Stimulated activated CD4-positive, alpha-beta T cell treated with anti-CD3 and anti-CD28 coated beads, TNF-alpha, amount 100 ng/mL, for 48 hours (primary cell): Measurements from ENCODE around the gene OR8I2.
"Not testable (repeated sequence)": the region's sequence is repeated elsewhere in the genome, so short reads cannot be mapped to it uniquely, and the experiment has no call there.

Experiments used
- DNase-seq, 3 donors: peaks; one replicate each; pipeline ENCODE4 v3.0.0-alpha.2; 2020; ENCODE audit warnings: low read depth in 3 of 3

OR8I2 gene

DNA sequence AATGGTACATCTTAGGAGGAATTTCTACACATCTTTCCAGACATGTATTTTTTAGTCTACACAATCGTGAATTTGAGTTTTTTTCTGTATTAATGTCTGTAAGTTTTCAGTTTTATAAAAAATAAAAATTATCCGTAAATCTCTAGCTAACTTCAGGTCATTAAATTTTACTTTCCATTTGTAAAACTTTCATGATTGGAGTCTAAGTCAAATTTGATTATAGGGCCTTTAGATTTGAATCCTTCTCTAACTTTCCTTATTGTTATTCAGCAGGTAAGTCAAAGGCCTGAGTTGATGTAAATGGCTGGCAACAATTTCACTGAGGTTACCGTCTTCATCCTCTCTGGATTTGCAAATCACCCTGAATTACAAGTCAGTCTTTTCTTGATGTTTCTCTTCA lies at the start of gene OR8I2:
TSS of gene OR8I2 (plus strand) at position 301 of the 400 bp plus-strand sequence. CDS start at position 301, 0 bp downstream.
- DNase-seq = no peak

DNA sequence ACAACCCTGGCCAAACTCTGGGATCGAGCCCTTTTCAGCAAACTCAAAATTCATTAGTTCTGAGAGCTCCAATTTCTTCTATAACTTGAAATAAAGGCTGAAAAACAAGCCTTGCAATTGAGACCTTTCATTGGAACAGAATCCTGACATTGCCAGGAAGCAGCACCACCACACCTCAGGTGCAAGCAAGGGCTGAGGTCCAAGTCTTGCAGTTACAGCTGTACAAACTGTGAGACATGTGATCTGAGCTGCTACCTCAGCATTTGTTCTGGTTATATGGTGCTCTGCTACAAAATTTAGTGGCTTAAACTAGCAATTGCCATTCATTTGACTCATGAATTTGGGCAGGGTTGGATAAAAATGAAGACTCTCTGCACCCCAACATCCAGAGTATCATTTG lies 47.6 kb upstream of the OR8I2 start:
- no peak for DNase-seq

DNA sequence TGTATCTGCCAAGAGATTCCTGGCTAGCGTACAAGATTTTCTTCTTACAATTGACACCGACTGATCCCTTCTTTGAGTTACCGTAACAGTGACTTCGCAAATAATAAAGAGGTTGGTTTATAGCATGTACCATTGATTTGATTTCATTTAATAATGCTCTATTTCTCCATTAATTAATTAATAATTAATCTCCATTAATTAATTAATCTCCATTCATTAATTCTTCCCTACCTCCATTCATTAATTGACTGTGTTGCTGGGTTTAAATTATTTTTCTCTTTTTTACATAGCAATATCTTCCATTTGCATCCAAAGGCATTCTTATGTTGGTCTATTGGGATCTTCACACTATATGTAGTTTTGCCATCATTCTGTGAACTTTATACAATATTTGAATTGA lies 44.6 kb upstream of the OR8I2 start:
- no peak for DNase-seq

DNA sequence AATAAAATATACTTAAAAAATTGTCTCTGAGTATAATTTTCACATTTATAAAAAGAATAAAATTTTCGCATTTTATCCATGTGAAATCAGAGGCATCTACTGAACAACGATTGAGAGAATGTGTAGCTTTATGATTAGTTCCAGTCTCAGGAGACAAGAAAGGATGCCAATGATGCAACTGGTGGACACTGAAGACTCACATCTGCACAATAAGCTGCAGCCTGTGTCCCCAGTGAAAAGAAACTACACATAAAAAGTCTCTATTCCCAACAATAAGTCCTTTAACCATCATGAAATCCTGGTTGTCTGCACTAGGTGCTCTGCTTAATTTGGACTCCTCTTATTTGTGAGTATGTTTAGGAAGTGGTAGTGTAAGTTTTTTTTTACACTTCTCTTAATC lies 43.6 kb upstream of the OR8I2 start:
- DNase-seq = no peak

DNA sequence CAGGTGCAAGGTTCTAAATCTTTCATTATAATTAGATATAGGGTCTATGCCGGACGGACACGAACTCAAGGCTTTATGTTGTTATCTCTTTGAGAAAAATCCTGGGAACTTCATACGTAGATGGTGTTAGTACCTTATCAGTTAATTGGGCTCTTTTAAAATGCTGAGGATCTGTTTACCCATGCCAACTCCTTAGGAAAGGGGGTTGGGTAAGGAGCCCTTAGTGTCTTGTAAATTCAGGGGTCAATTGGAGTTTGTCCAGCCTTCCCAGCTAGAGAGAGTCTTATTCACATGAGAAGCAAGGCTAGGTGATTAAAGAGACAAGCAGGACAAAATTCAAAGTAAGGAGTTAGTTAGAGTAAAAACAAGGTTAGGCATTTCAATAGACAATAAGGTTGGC lies 36.7 kb upstream of the OR8I2 start:
- not testable (repeated sequence) for DNase-seq

DNA sequence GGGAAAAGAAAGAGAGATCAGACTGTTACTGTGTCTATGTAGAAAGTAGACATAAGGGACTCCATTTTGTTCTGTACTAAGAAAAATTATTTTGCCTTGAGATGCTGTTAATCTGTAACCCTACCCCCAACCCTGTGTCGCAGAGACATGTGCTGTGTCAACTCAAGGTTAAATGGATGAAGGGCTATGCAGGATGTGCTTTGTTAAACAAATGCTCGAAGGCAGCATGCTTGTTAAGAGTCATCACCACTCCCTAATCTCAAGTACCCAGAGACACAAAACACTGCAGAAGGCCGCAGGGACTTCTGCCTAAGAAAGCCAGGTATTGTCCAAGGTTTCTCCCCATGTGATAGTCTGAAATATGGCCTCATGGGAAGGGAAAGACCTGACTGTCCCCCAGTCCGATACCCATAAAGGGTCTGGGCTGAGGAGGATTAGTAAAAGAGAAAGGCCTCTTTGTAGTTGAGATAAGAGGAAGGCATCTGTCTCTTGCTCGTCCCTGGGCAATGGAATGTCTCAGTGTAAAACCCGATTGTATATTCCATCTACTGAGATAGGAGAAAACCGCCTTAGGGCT lies 35.4 kb upstream of the OR8I2 start:
- DNase-seq = not testable (repeated sequence)

DNA sequence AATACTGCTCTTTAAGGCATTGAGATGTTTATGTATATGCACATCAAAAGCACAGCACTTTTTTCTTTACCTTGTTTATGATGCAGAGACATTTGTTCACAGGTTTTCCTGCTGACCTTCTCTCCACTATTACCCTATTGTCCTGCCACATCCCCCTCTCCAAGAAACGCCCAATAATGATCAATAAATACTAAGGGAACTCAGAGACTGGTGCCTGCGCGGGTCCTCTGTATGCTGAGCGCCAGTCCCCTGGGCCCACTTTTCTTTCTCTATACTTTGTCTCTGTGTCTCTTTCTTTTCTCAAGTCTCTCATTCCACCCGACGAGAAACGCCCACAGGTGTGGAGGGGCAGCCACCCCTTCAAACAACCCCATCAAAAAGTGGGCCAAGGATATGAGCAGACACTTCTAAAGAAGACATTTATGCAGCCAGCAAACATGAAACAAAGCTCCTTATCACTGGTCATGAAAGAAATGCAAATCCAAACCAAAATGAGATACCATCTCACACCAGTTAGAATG lies 34.8 kb upstream of the OR8I2 start:
- not testable (repeated sequence) for DNase-seq

DNA sequence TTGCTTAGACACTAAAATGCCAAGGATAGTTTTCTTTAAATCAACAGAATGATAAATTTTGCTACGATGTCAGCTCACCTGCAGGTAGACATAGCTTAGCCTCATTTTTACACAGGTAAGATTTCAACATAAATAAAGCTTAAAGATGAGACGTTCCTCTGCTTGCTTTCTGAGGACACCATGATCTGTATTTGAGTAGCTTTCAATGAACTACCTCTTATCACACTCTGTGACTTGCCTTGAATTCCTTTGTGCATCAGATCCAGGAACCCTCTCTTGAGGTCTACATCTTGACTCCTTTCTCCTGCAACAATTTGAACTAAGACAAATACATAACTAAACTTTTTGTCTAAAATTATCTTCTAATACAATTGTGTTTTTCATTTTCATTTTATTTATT lies 26.1 kb upstream of the OR8I2 start:
- no peak for DNase-seq

DNA sequence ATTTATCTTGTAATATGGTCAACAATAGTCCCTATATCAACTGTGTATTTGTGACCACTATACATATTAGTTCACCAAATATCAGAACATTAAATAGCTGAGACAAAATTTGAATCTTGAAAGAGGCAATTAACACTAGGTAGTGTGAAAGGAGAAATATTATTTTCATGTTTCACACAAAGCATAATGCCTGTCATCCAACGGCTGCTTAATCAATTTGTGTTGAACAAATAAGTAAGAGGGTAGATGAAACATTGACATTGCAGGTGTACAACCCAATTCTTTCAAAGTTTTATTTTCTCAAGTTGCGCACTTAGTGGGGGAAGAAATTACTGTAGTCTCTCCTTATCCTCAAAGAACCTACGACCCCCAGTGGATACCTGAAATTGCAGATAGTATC lies 3.4 kb upstream of the OR8I2 start:
- no peak for DNase-seq

DNA sequence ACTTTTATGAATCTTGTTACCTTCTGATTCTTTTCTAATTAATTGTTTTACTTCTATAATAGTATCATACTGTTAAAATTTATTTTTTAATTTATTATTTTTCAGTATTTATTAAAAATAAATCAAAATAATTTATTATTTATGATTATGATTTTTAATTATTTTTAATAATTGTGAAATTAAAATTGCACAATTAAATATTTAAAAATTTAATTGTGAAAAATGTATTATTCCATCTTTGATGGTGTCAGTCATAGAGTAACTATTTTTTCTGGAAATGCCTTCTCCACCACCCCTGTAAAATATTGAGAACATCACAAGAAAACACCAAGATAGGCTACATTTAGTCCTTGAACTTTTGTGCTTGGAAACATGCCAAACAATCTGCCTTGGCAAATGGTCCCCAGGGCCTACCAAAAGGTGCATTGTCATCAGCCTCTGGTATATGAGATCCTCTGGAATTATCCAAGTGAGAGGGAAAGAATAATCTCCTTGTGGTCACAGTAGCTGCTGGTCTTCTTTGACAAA lies 10.2 kb downstream of the OR8I2 start, which contains the start of gene OR8H2:
TSS of gene OR8H2 (plus strand) at position 478 of the 528 bp plus-strand sequence. CDS start 1,356 bp downstream, outside the sequence.
- no peak for DNase-seq

DNA sequence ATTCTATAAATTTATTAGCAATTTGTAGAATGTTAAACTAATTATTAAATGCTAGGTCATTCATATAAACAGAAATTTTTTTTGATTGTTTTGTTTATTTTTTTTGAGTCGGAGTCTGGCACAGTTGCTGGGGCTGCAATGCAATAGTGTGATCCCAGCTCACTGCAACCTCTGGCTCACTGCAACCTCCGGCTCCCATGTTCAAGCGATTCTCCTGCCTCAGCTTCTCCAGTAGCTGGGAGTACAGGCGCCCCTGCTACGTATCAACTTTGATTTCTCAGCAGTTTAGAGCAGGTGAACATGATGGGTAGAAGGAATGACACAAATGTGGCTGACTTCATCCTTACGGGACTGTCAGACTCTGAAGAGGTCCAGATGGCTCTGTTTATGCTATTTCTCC lies 29.0 kb downstream of the OR8I2 start, which contains the start of gene OR8H3:
TSS of gene OR8H3 (plus strand) at position 301 of the 400 bp plus-strand sequence. CDS start at position 301, 0 bp downstream.
- no peak for DNase-seq

DNA sequence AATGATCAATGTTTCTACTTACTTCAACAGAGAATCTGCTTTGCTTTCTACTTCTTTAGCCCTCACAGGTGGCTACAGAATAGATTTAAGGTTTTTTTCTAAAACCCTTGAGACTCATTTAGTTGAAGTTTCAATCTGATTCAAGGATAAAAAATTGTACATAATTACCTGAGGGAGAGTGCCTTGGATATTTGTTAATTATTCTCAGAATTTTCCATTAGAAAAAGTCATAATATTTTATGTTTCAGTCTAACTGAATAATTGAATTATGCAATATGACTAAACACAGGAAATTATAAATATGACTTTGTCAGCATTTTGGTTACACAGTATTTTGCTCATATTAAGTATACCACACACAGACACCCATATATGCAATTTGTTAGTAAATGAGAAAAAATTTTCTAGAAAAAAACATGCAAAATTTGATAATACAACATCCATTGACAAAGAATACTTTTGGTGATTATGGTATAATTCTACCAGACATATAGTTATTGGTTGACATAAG lies 47.1 kb downstream of the OR8I2 start, which contains the start of gene OR8J3:
TSS of gene OR8J3 (minus strand) at position 51 of the 511 bp plus-strand sequence. CDS start 2,483 bp downstream, outside the sequence.
- DNase-seq = no peak

DNA sequence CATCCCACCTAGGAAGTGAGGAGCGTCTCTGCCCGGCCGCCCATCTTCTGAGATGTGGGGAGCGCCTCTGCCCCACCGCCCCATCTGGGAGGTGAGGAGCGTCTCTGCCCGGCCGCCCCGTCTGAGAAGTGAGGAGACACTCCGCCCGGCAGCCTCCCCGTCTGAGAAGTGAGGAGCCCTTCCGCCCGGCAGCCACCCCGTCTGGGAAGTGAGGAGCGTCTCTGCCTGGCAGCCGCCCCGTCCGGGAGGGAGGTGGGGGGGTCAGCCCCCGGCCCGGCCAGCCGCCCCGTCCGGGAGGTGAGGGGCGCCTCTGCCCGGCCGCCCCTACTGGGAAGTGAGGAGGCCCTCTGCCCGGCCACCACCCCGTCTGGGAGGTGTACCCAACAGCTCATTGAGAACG lies 50.6 kb downstream of the OR8I2 start:
- not testable (repeated sequence) for DNase-seq
